Activated naive CD4-positive, alpha-beta T cell treated with anti-CD3 and anti-CD28 coated beads for 36 hours (primary cell): ENCODE measurements around the gene ADCY7. TPM values are rescaled to one million over a fixed set of nuclear protein-coding genes. Genes with fewer than 3 reads are reported as not detected.

Source experiments
- CTCF ChIA-PET: fragments of 350-600 bp; sonication (Branson Sonifier 250); formaldehyde crosslinking; loops from one replicate; lab custom pipeline; 2021; ENCODE audit warnings: antibody characterized with exemption; lab: Charles Lee
- DNase-seq: peaks from one replicate; pipeline ENCODE4 v3.0.0-alpha.2; 2020
- H3K27ac Mint-ChIP-seq: one replicate; pipeline ENCODE4 v1.8.0; 2021; ENCODE audit warnings: mild to moderate bottlenecking, mixed read lengths
- H3K27me3 Mint-ChIP-seq: one replicate; pipeline ENCODE4 v1.8.0; 2021; ENCODE audit warnings: low read depth, mixed read lengths
- H3K36me3 Mint-ChIP-seq: one replicate; pipeline ENCODE4 v1.8.0; 2021; ENCODE audit warnings: low read depth, mixed read lengths
- H3K4me1 Mint-ChIP-seq: one replicate; pipeline ENCODE4 v1.8.0; 2021; ENCODE audit warnings: low read depth, mixed read lengths
- H3K4me3 Mint-ChIP-seq: one replicate; pipeline ENCODE4 v1.8.0; 2021; ENCODE audit warnings: mild to moderate bottlenecking, moderate library complexity, mixed read lengths
- H3K9me3 Mint-ChIP-seq: one replicate; pipeline ENCODE4 v1.8.0; 2021; ENCODE audit warnings: mixed read lengths
- intact Hi-C: fragments of 100-400 bp; cut with micrococcal nuclease; formaldehyde crosslinking; loops from one replicate; pipeline ENCODE4 v1.15.1; 2023
- total RNA-seq, 2 experiments: library from RNA; stranded (reverse); gene quantifications; one replicate each; pipeline ENCODE4 v1.2.3, GENCODE V29; 2021

Gene ADCY7
- total RNA-seq, 2 experiments from 2014 or later = 73.4 to 89.6 TPM

DNA sequence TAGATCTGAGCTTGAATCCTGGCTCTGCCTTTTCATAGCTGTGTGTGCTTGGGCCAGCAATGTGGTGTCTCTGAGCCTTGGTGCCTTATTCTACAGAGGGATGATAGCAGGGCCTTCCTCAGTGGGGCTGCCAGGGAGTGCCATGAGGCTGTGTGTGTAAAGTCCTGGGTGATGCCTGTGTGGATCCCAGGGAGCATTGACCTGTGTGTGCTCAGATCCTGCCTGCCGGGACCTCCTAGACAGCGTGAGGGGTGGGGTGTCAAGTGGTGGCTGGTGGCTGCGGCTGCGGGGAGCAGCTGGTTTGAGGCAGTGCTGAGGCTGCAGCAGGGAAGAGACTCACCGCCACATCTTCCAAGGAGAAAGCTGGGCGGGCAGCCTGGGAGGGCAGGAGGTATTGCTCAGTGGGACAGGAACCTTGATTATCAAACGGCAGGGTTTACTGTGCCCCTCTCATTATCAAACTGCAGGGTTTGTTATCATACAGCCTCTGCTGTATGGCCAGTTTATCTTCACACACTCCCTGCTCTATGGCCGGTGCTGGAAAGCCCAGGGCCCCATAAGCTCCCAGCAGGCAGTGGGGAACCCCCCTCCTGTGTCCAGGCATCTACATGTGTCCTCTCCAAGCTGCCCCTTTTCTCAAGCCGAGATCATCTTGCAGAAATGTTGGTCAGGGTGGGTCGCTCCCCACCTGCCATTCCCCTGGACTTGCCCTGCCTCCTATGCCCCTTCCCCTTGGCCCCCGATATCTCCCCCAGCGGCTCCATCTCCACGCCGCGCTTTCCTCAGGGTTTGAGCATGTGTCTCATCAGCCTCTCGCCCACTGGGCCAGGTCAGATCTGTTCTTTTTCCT lies 3.1 kb upstream of the ADCY7 start:
- Mint-ChIP-seq H3K4me3 (no peak overlapping the region), H3K36me3 (peaks cover 3% of the 10 kb centered on the region), H3K4me1 (peaks cover 39% of the 10 kb centered on the region), H3K9me3 (peaks cover 1% of the 10 kb centered on the region), H3K27ac (no peak overlapping the region), H3K27me3 (peaks cover 3% of the 10 kb centered on the region)
- intact Hi-C loops = no loop called here
- DNase-seq = no peak
- CTCF ChIA-PET = interaction anchor here (0.6 to 2.0 kb wide), 3 partner anchors 11 to 247 kb away, joined by 3 to 5 read pairs (median 3); no protein-coding TSS in a partner anchor

DNA sequence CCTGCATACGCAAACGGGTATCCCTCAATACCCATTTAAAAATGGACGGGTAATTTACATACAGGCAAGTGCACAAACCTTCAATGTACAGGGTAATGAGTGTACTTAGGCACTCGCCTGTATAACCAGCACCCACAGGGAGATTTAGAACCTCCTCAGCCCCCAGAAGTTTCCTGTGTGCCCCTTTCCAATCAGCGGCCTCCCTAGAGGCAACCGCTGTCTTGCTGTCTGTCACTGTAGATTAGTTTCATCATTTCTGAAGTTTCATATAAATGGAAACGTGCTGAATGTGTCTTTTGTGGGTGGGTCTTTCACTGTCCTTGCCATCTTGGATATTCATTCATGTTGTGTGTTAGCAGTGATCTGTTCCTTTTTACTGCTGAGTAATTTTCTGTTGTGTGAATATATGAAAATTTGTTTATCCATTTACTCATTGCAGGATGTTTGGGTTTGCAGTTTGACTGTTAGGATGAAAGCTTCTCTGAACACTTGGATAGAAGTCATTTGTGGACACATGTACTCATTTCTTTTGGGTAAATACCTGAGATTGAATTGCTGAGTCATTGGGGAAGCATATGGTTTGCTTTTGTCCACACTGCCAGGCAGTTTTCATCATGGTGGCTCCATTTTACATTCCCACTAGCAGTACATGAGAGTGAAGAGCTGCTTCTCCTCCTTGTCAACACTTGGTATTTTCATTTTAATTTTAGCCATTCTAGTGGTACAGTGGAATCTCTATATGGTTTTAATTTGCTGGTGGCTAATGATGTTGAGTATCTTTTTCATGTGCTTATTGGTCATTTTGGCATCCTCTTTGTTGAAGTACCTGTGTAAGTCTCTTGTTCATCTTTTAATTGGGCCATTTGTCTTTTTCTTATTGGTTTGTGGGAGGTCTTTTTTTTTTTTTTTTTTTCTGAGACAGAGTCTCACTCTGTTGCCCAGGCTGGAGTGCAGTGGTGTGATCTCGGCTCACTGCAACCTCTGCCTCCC lies 2.1 kb upstream of the ADCY7 start:
- H3K27me3 Mint-ChIP-seq = peaks cover 3% of the 10 kb centered on the region
- intact Hi-C loops = loop anchor here (1.0 to 2.0 kb wide), 2 partner anchors 74 to 401 kb away; no protein-coding TSS in a partner anchor
- H3K27ac Mint-ChIP-seq = peak overlapping the region; percentile 59
- no peak for DNase-seq
- CTCF ChIA-PET = interaction anchor here (0.7 to 3.4 kb wide), 4 partner anchors 11 to 123 kb away, joined by 3 to 30 read pairs (median 6); no protein-coding TSS in a partner anchor
- no peak overlapping the region for H3K4me3 Mint-ChIP-seq
- H3K9me3 Mint-ChIP-seq = peaks cover 1% of the 10 kb centered on the region
- H3K36me3 Mint-ChIP-seq = peaks cover 5% of the 10 kb centered on the region
- peaks cover 48% of the 10 kb centered on the region for H3K4me1 Mint-ChIP-seq

DNA sequence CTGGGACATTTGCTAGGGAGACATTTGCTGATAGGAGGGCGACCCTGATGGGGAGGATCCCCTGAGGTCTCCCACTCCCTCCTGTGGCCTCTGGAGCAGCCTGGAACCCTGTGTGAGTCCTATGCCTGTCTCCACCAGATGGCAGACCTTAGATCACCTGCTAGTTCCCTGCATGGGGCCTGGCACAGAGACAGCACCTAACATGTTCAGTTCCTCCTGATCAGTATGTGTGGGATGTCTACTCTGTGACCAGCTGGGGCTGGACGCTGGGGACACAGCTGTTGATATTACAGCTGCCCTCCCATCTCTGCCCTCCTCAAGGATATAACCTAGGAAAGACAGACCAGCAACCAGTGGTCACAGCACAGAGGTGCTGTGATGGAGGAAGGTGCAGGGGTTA lies 1.1 kb upstream of the ADCY7 start:
- H3K27ac Mint-ChIP-seq = peak overlapping the region; percentile 94
- peaks cover 5% of the 10 kb centered on the region for H3K36me3 Mint-ChIP-seq
- intact Hi-C loops = loop anchor here (1.0 to 5.0 kb wide), 4 partner anchors 102 to 541 kb away; partner anchors contain the start of genes BRD7 and HEATR3
- peaks cover 48% of the 10 kb centered on the region for H3K4me1 Mint-ChIP-seq
- DNase-seq = peak; percentile 73
- peak overlapping the region; percentile 20 for H3K4me3 Mint-ChIP-seq
- peaks cover 1% of the 10 kb centered on the region for H3K9me3 Mint-ChIP-seq
- CTCF ChIA-PET = interaction anchor here (0.7 to 3.4 kb wide), 8 partner anchors 10 to 124 kb away, joined by 3 to 30 read pairs (median 6); no protein-coding TSS in a partner anchor
- H3K27me3 Mint-ChIP-seq = peaks cover 3% of the 10 kb centered on the region

DNA sequence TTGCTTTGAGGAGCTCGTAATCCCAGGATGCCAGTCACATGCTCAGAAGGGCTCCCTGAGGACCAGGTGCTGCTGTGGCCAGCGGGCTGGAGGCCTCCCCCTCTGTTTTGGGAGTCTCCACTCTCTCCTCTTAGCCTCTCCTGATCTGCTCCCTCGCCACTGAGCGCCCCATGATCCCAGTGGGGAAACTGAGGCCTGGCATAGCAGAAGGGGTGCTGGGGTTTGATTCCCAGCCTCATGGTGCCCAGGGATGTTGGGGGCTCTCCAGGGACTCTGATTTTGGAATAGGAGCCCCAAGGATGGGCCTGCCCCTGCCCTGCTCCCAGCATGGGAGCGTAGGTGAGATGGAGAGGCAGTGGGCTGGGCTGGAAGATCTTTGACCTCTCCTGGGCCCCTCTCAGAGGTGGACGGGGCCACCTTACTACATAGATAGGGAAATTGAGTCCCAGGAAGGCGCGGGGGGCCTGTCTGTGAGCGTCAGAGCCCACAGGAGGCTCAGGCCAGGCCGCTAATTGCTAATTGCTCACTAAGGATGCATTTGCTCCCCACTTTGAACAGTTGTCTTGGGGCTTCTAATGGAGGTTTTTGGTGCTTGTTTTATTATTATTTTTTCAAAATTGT lies 525 bp upstream of the ADCY7 start:
- peaks cover 53% of the 10 kb centered on the region for H3K4me1 Mint-ChIP-seq
- no peak for DNase-seq
- H3K36me3 Mint-ChIP-seq = peaks cover 6% of the 10 kb centered on the region
- intact Hi-C loops = loop anchor here (1.0 to 5.0 kb wide), 8 partner anchors 11 to 540 kb away; partner anchors contain the start of genes BRD7 and HEATR3
- peaks cover 3% of the 10 kb centered on the region for H3K27me3 Mint-ChIP-seq
- peak overlapping the region; percentile 86 for H3K4me3 Mint-ChIP-seq
- CTCF ChIA-PET = interaction anchor here (0.6 to 3.4 kb wide), 8 partner anchors 9 to 93 kb away, joined by 3 to 30 read pairs (median 6); no protein-coding TSS in a partner anchor
- H3K9me3 Mint-ChIP-seq = peaks cover 1% of the 10 kb centered on the region
- peak overlapping the region; percentile 94 for H3K27ac Mint-ChIP-seq

DNA sequence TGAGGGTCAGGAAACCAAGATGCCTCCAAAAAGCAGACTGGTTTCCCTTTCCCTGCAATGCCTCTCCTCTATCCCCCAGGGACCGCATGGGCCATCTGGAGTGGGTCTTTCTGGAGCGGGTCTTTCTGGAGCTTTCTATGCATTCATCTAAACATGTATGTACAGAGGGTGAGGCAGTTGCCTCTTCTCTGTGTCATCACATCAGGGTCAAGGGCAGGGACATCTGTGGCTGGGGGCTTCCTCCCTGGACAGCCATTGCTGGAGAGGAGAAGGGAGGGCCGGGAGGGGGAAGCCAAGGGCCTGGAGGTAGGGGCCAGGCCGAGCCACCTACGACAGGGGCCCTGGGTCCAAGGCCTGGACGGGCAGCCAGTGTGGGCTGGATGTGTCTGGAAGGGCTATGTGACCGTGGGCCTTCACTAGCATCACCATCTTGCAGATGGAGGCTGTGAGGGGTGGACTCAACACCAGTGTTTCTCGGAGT lies 840 bp downstream of the ADCY7 start:
- CTCF ChIA-PET = interaction anchor here (0.5 to 3.4 kb wide), 6 partner anchors 8 to 483 kb away, joined by 3 to 30 read pairs (median 6); no protein-coding TSS in a partner anchor
- H3K9me3 Mint-ChIP-seq = peaks cover 1% of the 10 kb centered on the region
- DNase-seq = no peak
- H3K27me3 Mint-ChIP-seq = no peaks in the 10 kb centered on the region
- H3K4me3 Mint-ChIP-seq = peak overlapping the region; percentile 86
- intact Hi-C loops = loop anchor here (2.0 to 5.0 kb wide), 4 partner anchors 56 to 200 kb away; partner anchors contain the start of genes BRD7 and HEATR3
- H3K4me1 Mint-ChIP-seq = peaks cover 67% of the 10 kb centered on the region
- H3K36me3 Mint-ChIP-seq = peaks cover 7% of the 10 kb centered on the region
- H3K27ac Mint-ChIP-seq = peak overlapping the region; percentile 94

DNA sequence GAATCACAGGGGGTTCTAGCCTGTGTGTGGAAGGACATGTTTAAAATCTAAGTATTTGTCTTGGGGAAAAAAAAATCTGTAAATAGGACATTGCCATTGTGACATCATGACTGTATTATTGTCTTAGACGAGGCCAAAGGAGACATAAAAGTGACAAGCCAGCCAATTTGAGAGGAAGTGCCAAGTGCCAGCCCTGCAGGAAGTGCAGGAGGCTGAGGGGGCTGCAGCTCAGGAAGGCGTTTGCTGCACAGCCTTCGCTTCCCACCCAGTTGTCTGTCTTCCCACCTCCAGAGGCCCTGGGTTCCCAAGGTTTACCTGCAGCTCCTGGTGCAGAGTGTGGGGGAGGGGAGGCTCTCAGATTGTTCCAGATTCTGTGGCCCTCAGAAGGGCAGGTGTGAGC lies 1.3 kb downstream of the ADCY7 start:
- peak overlapping the region; percentile 86 for H3K4me3 Mint-ChIP-seq
- H3K9me3 Mint-ChIP-seq = peaks cover 1% of the 10 kb centered on the region
- peaks cover 72% of the 10 kb centered on the region for H3K4me1 Mint-ChIP-seq
- peak overlapping the region; percentile 94 for H3K27ac Mint-ChIP-seq
- peaks cover 7% of the 10 kb centered on the region for H3K36me3 Mint-ChIP-seq
- CTCF ChIA-PET = interaction anchor here (0.7 to 1.5 kb wide), 4 partner anchors 10 to 482 kb away, joined by 3 to 4 read pairs (median 3); no protein-coding TSS in a partner anchor
- intact Hi-C loops = loop anchor here (2.0 to 5.0 kb wide), 4 partner anchors 57 to 200 kb away; partner anchors contain the start of genes BRD7 and HEATR3
- no peak for DNase-seq
- no peaks in the 10 kb centered on the region for H3K27me3 Mint-ChIP-seq

DNA sequence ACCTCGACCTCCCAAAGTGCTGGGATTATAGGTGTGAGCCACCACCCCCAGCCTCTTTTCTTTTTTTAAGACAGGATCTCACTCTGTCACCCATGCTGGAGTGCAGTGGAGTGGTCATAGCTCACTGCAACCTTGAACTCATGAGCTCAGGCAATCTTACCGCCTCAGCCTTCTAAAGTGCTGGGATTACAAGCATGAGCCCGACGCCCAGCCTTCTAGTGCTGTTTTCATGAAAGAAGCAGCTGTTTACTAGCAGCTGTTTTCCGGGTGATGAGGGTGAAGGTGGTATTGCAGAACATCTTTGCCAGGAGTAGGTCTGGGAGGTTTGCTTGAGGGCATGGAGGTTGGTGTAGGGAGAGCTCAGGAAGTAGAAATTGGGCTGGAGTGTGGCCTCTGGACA lies 2.0 kb downstream of the ADCY7 start:
- H3K27me3 Mint-ChIP-seq = no peaks in the 10 kb centered on the region
- H3K9me3 Mint-ChIP-seq = peaks cover 1% of the 10 kb centered on the region
- peak overlapping the region; percentile 82 for H3K27ac Mint-ChIP-seq
- intact Hi-C loops = loop anchor here (5.0 kb wide), 2 partner anchors 99 to 201 kb away; partner anchors contain the start of genes BRD7 and HEATR3
- H3K4me1 Mint-ChIP-seq = peaks cover 79% of the 10 kb centered on the region
- H3K4me3 Mint-ChIP-seq = peak overlapping the region; percentile 58
- CTCF ChIA-PET = interaction anchor here (0.6 to 1.5 kb wide), 5 partner anchors 9 to 390 kb away, joined by 3 to 5 read pairs (median 3); no protein-coding TSS in a partner anchor
- H3K36me3 Mint-ChIP-seq = peaks cover 7% of the 10 kb centered on the region
- peak; percentile 6 for DNase-seq

DNA sequence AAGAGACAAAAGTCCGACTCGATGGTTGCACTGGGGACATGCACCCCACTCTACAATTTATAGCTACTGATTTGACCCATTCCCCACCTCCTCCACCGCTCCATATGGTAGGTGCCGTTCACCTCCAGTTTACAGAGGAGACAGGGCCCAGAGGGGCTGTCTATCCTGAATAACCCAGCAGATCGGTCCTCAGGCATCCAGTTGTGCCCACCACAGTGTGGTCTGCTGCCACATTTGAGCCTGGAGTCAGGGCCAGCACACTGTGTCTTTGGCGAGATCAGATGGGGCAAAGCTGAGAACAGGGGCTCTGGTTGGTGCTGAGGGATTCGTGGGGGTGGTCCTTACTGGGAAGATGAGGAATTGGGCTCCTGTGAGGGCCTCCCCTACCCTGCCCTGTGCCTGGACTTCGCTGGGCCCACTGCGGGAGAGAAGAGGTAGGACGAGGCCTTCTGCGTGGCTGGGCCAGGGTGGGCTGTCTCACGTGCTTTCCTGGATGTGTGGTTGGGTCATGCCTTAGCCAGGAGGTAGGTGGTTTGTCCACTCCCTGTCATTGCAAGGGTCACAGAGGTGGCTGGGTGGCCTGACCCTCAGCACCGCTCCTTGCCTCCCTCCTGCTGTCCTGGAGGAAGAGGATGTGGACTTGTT lies 2.8 kb downstream of the ADCY7 start:
- peak; percentile 2 for DNase-seq
- Mint-ChIP-seq H3K27ac (peak overlapping the region; percentile 65), H3K27me3 (no peaks in the 10 kb centered on the region), H3K4me3 (no peak overlapping the region), H3K36me3 (peaks cover 11% of the 10 kb centered on the region), H3K4me1 (peaks cover 79% of the 10 kb centered on the region), H3K9me3 (peaks cover 1% of the 10 kb centered on the region)
- CTCF ChIA-PET = interaction anchor here (0.9 to 1.2 kb wide), 2 partner anchors 9 to 390 kb away, joined by 3 to 5 read pairs; no protein-coding TSS in a partner anchor
- intact Hi-C loops = loop anchor here (5.0 kb wide), 2 partner anchors 98 to 202 kb away; partner anchors contain the start of genes BRD7 and HEATR3

DNA sequence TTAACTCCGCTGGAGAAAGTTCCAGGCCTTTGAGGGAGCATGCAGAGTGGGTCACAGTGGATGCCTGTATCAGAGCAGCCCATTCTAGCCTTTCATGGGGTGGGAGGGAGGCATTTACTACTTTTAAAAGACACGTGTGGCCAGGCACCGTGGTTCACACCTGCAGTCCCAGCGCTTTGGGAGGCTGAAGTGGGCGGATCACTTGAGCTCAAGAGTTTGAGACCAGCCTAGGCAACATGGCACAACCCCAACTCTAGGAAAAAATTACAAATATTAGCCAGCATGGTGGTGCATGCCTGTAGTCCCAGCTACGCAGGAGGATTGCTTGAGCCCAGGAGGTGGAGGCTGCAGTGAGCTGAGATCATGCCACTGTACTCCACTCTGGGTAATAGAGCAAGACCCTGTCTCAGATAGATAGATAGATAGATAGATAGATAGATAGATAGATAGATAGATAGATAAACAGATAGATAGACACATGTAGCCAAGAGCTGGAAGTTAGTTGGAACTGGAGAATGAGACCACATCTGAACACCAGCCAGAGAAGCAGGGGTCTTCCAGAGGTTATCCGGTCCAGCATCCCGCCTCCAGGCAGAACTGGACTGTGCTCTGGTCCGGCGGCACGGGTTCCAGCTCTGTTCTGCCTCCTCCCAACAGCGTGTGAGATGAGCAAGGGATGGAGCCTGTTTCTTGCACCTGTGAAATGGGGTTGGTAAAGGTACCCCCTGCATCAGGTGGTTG lies 3.6 kb downstream of the ADCY7 start:
- CTCF ChIA-PET = interaction anchor here (0.9 to 1.3 kb wide), 2 partner anchors 57 to 245 kb away, joined by 3 to 4 read pairs; partner anchors contain the start of gene CNEP1R1
- H3K36me3 Mint-ChIP-seq = peaks cover 11% of the 10 kb centered on the region
- DNase-seq = peak; percentile 5
- intact Hi-C loops = loop anchor here (5.0 kb wide), 2 partner anchors 97 to 203 kb away; partner anchors contain the start of genes BRD7 and HEATR3
- H3K27ac Mint-ChIP-seq = peak overlapping the region; percentile 26
- no peak overlapping the region for H3K4me3 Mint-ChIP-seq
- no peaks in the 10 kb centered on the region for H3K27me3 Mint-ChIP-seq
- H3K4me1 Mint-ChIP-seq = peaks cover 77% of the 10 kb centered on the region
- H3K9me3 Mint-ChIP-seq = no peaks in the 10 kb centered on the region
